ENCODE results near the gene TMCC3. TPM values are rescaled to one million over a fixed set of nuclear protein-coding genes. Genes with fewer than 3 reads are reported as not detected.

The TMCC3 gene
- total RNA-seq, 1 donor from 2014 or later: 3.5 TPM

GRCh38 chr12:94588346-94588745 lies 62.0 kb downstream of the TMCC3 start:
- Histone ChIP-seq H3K36me3 (ENCODE audit: insufficient read depth, low read length) (no peaks in the 10 kb centered on the region), H2AFZ (ENCODE audit: low read depth, low read length) (no peak overlapping the region), H3K4me2 (ENCODE audit: low read length) (no peak overlapping the region), H3K27me3 (ENCODE audit: insufficient read depth, low read length) (peaks cover 2% of the 10 kb centered on the region), H3K4me1 (ENCODE audit: insufficient read depth, low read length) (no peaks in the 10 kb centered on the region), H3K79me2 (ENCODE audit: insufficient read depth, low read length) (no peaks in the 10 kb centered on the region), H4K20me1 (ENCODE audit: insufficient read depth, low read length) (no peaks in the 10 kb centered on the region), H3K9ac (ENCODE audit: low read length) (no peak overlapping the region), H3K27ac (ENCODE audit: low read depth, low read length) (no peak overlapping the region), H3K4me3 (ENCODE audit: insufficient read depth, low read depth, low read length) (no peak overlapping the region), H3K9me3 (ENCODE audit: insufficient read depth, low read depth, low read length) (no peaks in the 10 kb centered on the region)
- no peak for TF ChIP-seq EZH2 (IDR thresholded peaks at IDR 0.05; ENCODE audit: insufficient read depth, low read length)
- no peak for TF ChIP-seq CTCF (IDR thresholded peaks at IDR 0.05; ENCODE audit: insufficient read depth, low read depth, low read length)
- Mint-ChIP-seq H3K27me3 (ENCODE audit: low read depth, unreplicated experiment) (no peaks in the 10 kb centered on the region), H3K9me3 (ENCODE audit: unreplicated experiment) (no peaks in the 10 kb centered on the region), H3K36me3 (ENCODE audit: low read depth, unreplicated experiment) (no peaks in the 10 kb centered on the region), H3K4me3 (ENCODE audit: unreplicated experiment) (no peak overlapping the region), H3K27ac (ENCODE audit: unreplicated experiment) (no peak overlapping the region), H3K4me1 (ENCODE audit: low read depth, unreplicated experiment) (peaks cover 17% of the 10 kb centered on the region)
- FAIRE-seq (no peak), DNase-seq (ENCODE audit: low read depth) (no peak)

GRCh38 chr12:94587266-94588241 lies 62.8 kb downstream of the TMCC3 start:
- no peaks in the 10 kb centered on the region for H3K9me3 Mint-ChIP-seq (ENCODE audit: unreplicated experiment)
- Histone ChIP-seq H3K27me3 (ENCODE audit: insufficient read depth, low read length) (peaks cover 2% of the 10 kb centered on the region), H3K36me3 (ENCODE audit: insufficient read depth, low read length) (no peaks in the 10 kb centered on the region), H3K4me3 (ENCODE audit: insufficient read depth, low read depth, low read length) (no peak overlapping the region), H3K9me3 (ENCODE audit: insufficient read depth, low read depth, low read length) (no peaks in the 10 kb centered on the region), H3K27ac (ENCODE audit: low read depth, low read length) (no peak overlapping the region), H3K4me2 (ENCODE audit: low read length) (no peak overlapping the region), H2AFZ (ENCODE audit: low read depth, low read length) (no peak overlapping the region), H3K4me1 (ENCODE audit: insufficient read depth, low read length) (no peaks in the 10 kb centered on the region), H3K79me2 (ENCODE audit: insufficient read depth, low read length) (no peaks in the 10 kb centered on the region), H3K9ac (ENCODE audit: low read length) (no peak overlapping the region), H4K20me1 (ENCODE audit: insufficient read depth, low read length) (no peaks in the 10 kb centered on the region)
- no peak for TF ChIP-seq EZH2 (IDR thresholded peaks at IDR 0.05; ENCODE audit: insufficient read depth, low read length)
- no peak for TF ChIP-seq CTCF (IDR thresholded peaks at IDR 0.05; ENCODE audit: insufficient read depth, low read depth, low read length)
- no peak overlapping the region for H3K4me3 Mint-ChIP-seq (ENCODE audit: unreplicated experiment)
- H3K27ac Mint-ChIP-seq (ENCODE audit: unreplicated experiment): no peak overlapping the region
- FAIRE-seq (no peak), DNase-seq (ENCODE audit: low read depth) (no peak)
- H3K36me3 Mint-ChIP-seq (ENCODE audit: low read depth, unreplicated experiment): no peaks in the 10 kb centered on the region
- H3K4me1 Mint-ChIP-seq (ENCODE audit: low read depth, unreplicated experiment): peaks cover 17% of the 10 kb centered on the region
- no peaks in the 10 kb centered on the region for H3K27me3 Mint-ChIP-seq (ENCODE audit: low read depth, unreplicated experiment)

Measured in astrocyte (in vitro differentiated cells and primary cell).